Thyroid gland (tissue), 4 donors: ENCODE data around the gene SMIM8. TPM values are rescaled to one million over a fixed set of nuclear protein-coding genes. Genes with fewer than 3 reads are reported as not detected.

Experiments used
- DNase-seq, 2 donors: peaks; one replicate each; pipeline ENCODE4 v3.0.0-alpha.2; 2019
- H3K27ac ChIP-seq, 3 donors: fragments of 200-600 bp; sonication (generic); 1 replicate in 2 of 3; 2 replicates in 1 of 3; pipeline ENCODE4 v1.5.1; 2016 to 2019; ENCODE audit warnings: mild to moderate bottlenecking in 1 of 3, moderate library complexity in 1 of 3
- H3K27me3 ChIP-seq: fragments of 200-600 bp; sonication (generic); one replicate; pipeline ENCODE4 v1.5.1; 2019
- H3K36me3 ChIP-seq, 2 donors: fragments of 200-600 bp; sonication (generic); one replicate each; pipeline ENCODE4 v1.5.1; 2016 to 2019
- H3K4me1 ChIP-seq, 2 donors: fragments of 200-600 bp; sonication (generic); one replicate each; pipeline ENCODE4 v1.5.1; 2017 to 2019
- H3K4me3 ChIP-seq, 3 donors: fragments of 200-600 bp; sonication (generic); replicated peaks in 1 of 3; 1 replicate in 2 of 3; 2 replicates in 1 of 3; pipeline ENCODE4 v1.5.1; 2016; ENCODE audit warnings: mild to moderate bottlenecking in 1 of 3
- H3K9me3 ChIP-seq: fragments of 200-600 bp; sonication (generic); one replicate; pipeline ENCODE4 v1.5.1; 2017
- POLR2A ChIP-seq, 2 donors: fragments of 450-650 bp; IDR thresholded peaks; one replicate each; pipeline ENCODE4 v1.6.1; 2017; ENCODE audit warnings: antibody characterized with exemption in 2 of 2, mild to moderate bottlenecking in 2 of 2, moderate library complexity in 1 of 2
- WGBS, 2 donors: methylation state at CpG; one replicate each; pipeline ENCODE4 v1.1.5; 2017; 5-methylcytosine and 5-hydroxymethylcytosine counted together
- intact Hi-C: fragments of 100-400 bp; cut with DNase I; formaldehyde crosslinking; loops from one replicate; pipeline ENCODE4 v1.15.1; 2023
- total RNA-seq, 4 donors: library from RNA; depleted of rRNA; stranded (reverse); fragments of >200 nt; gene quantifications; one replicate each; pipeline ENCODE4 v1.2.3, GENCODE V29; 2016
- TF ChIP-seq, protein P1 (sequence below), 6 experiments: fragments of 200-600 bp in 3 of 6; fragments of 450-650 bp in 3 of 6; sonication (generic) in 3 of 6; IDR thresholded peaks; one replicate each; pipeline ENCODE4 v1.5.1; 2016 to 2019; ENCODE audit warnings: antibody characterized with exemption in 6 of 6, mild to moderate bottlenecking in 2 of 6, inconsistent platforms in 1 of 6, moderate library complexity in 1 of 6

SMIM8 gene
- total RNA-seq, 4 donors from 2014 or later, result 16.4 to 18.9 (median 17.6) TPM

DNA sequence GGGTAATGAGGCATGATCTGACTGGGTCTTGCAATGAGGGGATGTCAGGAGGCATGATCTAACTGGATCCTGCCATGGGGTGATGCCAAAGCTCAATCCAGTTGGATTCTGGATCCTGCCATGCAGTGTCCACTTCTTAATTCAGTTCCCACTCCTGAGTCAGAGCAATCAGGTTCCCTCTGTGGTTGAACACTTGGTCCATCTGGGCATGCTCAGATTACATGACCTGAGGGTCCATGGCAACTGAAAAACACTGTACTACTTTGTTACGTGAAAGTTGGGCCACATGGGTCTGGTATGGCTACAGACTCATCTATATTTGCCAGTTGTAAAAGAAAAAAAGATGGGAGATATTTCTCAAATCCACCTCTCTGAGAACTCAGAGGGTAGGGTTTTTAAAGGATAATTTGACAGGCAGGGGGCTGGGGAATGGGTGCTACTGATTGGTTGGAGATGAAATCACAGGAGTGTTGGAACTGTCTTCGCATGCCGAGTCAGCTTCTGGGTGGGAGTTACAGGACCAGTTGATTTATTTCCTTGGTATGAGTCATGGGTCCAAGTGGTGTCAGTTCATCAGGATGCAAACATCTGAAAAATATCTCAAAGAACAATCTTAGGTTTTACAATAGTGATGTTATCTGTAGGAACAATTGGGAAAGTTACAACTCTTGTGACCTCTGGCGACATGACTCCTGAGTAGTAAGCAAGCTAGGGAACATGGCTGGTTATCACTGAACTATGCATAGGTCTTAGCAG is 43.9 kb downstream of the SMIM8 start:
- no peaks in the 10 kb centered on the region for H3K4me1 ChIP-seq
- H3K27me3 ChIP-seq, result no peaks in the 10 kb centered on the region
- no peak for DNase-seq
- H3K4me3 ChIP-seq, result no peak overlapping the region
- intact Hi-C loops, result no loop called here
- no peak overlapping the region for H3K27ac ChIP-seq
- TF ChIP-seq POLR2A (IDR thresholded peaks at IDR 0.05), result no peak
- TF ChIP-seq, protein P1, sequence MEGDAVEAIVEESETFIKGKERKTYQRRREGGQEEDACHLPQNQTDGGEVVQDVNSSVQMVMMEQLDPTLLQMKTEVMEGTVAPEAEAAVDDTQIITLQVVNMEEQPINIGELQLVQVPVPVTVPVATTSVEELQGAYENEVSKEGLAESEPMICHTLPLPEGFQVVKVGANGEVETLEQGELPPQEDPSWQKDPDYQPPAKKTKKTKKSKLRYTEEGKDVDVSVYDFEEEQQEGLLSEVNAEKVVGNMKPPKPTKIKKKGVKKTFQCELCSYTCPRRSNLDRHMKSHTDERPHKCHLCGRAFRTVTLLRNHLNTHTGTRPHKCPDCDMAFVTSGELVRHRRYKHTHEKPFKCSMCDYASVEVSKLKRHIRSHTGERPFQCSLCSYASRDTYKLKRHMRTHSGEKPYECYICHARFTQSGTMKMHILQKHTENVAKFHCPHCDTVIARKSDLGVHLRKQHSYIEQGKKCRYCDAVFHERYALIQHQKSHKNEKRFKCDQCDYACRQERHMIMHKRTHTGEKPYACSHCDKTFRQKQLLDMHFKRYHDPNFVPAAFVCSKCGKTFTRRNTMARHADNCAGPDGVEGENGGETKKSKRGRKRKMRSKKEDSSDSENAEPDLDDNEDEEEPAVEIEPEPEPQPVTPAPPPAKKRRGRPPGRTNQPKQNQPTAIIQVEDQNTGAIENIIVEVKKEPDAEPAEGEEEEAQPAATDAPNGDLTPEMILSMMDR (IDR thresholded peaks at IDR 0.05), result no peak
- 89 to 97% methylated on average over 4 of the region's 4 CpGs for WGBS, 2 donors
- no peaks in the 10 kb centered on the region for H3K9me3 ChIP-seq
- no peaks in the 10 kb centered on the region for H3K36me3 ChIP-seq

GRCh38 chr6:87366899-87367298 is 44.5 kb downstream of the SMIM8 start:
- TF ChIP-seq, protein P1 (IDR thresholded peaks at IDR 0.05), result no peak
- no peak for TF ChIP-seq POLR2A (IDR thresholded peaks at IDR 0.05)
- H3K27me3 ChIP-seq, result no peaks in the 10 kb centered on the region
- H3K4me1 ChIP-seq, result no peaks in the 10 kb centered on the region
- intact Hi-C loops, result no loop called here
- no peak for DNase-seq
- H3K27ac ChIP-seq, result no peak overlapping the region
- WGBS, 2 donors, result 75 to 86% methylated on average over 3 of the region's 3 CpGs
- H3K9me3 ChIP-seq, result no peaks in the 10 kb centered on the region
- no peaks in the 10 kb centered on the region for H3K36me3 ChIP-seq
- no peak overlapping the region for H3K4me3 ChIP-seq

GRCh38 chr6:87373377-87373776 is 51.0 kb downstream of the SMIM8 start:
- intact Hi-C loops, result no loop called here
- no peaks in the 10 kb centered on the region for H3K4me1 ChIP-seq
- no peaks in the 10 kb centered on the region for H3K27me3 ChIP-seq
- WGBS, 2 donors, result 97 to 98% methylated on average over 2 of the region's 2 CpGs
- DNase-seq, result no peak
- no peak overlapping the region for H3K4me3 ChIP-seq
- H3K27ac ChIP-seq, result no peak overlapping the region
- no peaks in the 10 kb centered on the region for H3K36me3 ChIP-seq
- no peaks in the 10 kb centered on the region for H3K9me3 ChIP-seq
- TF ChIP-seq, protein P1 (IDR thresholded peaks at IDR 0.05), result no peak
- TF ChIP-seq POLR2A (IDR thresholded peaks at IDR 0.05), result no peak

DNA sequence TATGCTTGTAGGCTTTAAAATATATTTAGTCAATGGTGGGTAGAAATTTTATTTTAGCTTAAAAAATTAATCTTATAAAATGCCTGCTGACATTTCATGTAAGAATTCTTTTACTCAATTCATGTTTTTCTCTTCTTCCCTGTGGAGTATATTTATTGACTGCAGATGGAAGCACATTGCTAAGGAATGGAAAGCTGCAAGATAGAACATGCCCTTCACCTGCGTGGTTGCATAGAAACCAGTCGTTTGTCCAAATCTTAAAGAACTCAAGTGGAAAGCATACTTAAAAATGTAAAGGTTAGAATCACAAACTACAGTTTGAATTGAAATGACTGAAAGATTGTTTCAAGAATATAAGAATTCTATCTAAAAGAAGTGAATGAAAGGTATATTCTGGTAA is 52.9 kb downstream of the SMIM8 start:
- no peaks in the 10 kb centered on the region for H3K36me3 ChIP-seq
- no peaks in the 10 kb centered on the region for H3K4me1 ChIP-seq
- H3K9me3 ChIP-seq, result no peaks in the 10 kb centered on the region
- whole genome bisulfite sequencing, 2 donors, result 69 to 84% methylated on average over 2 of the region's 2 CpGs
- H3K4me3 ChIP-seq, result no peak overlapping the region
- H3K27me3 ChIP-seq, result no peaks in the 10 kb centered on the region
- intact Hi-C loops, result no loop called here
- TF ChIP-seq, protein P1 (IDR thresholded peaks at IDR 0.05), result no peak
- no peak for TF ChIP-seq POLR2A (IDR thresholded peaks at IDR 0.05)
- H3K27ac ChIP-seq, result no peak overlapping the region
- DNase-seq, result no peak

DNA sequence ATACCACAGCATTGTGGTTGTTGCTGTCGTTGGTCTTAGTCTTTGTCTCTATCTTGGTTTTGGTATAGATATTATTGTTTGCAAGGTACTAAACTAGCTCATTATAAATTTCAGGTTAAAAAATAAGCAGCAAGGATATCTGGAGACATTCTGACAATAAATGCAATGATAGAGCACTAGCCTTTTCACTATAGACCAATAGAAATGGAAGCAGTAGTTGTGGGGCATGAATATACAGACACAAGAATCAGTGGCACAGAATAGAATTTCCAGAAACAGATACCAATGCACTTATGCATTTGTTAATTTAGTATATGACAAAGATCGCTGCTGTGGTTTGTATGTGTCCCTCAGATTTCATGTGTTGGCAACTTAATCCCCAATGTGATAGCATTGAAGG is 54.3 kb downstream of the SMIM8 start:
- no peaks in the 10 kb centered on the region for H3K9me3 ChIP-seq
- 94 to 96% methylated on average over 2 of the region's 2 CpGs for WGBS, 2 donors
- H3K4me3 ChIP-seq, result no peak overlapping the region
- no peak overlapping the region for H3K27ac ChIP-seq
- intact Hi-C loops, result no loop called here
- TF ChIP-seq, protein P1 (IDR thresholded peaks at IDR 0.05), result no peak
- TF ChIP-seq POLR2A (IDR thresholded peaks at IDR 0.05), result no peak
- no peaks in the 10 kb centered on the region for H3K27me3 ChIP-seq
- H3K4me1 ChIP-seq, result no peaks in the 10 kb centered on the region
- no peak for DNase-seq
- no peaks in the 10 kb centered on the region for H3K36me3 ChIP-seq
